ENCODE data around the gene SLC9B1. TPM values are rescaled to one million over a fixed set of nuclear protein-coding genes. Genes with fewer than 3 reads are reported as not detected.
A peak's percentile ranks its signal among the peaks of the same experiment; 100 is the strongest.

Gene SLC9B1
- polyA plus RNA-seq, 1 of the 3 experiments (the other 2 are of a cell fraction), result 0.21 TPM

- Histone ChIP-seq H3K27me3 (ENCODE audit: insufficient read depth) (no peaks in the 10 kb centered on the region), H4K20me1 (ENCODE audit: insufficient read depth) (no peaks in the 10 kb centered on the region), H3K4me2 (no peak overlapping the region), H3K9me3 (no peaks in the 10 kb centered on the region), H3K4me1 (ENCODE audit: control insufficient read depth in 1 of 2, insufficient read depth in 2 of 2, low read depth in 1 of 2, low read length in 1 of 2) (peaks cover 0 to 6% of the 10 kb centered on the region in 2 experiments; a peak in 2 of 4 replicates), H3K27ac (ENCODE audit: low read depth in 2 of 2, low read length in 1 of 2) (no peak overlapping the region), H3F3A (replicated peaks; ENCODE audit: insufficient read depth) (no peaks in the 10 kb centered on the region), H3K9ac (no peak overlapping the region), H3K79me2 (ENCODE audit: insufficient read depth) (no peaks in the 10 kb centered on the region), H3K9me2 (no peaks in the 10 kb centered on the region), H3K36me3 (replicated peaks in 1 of 2; ENCODE audit: control insufficient read depth in 1 of 2, insufficient read depth in 2 of 2, low read length in 1 of 2) (peaks cover 15 to 37% of the 10 kb centered on the region in 2 experiments), H3K4me3 (ENCODE audit: low read depth in 2 of 2, low read length in 1 of 2) (no peak overlapping the region), H2AFZ (ENCODE audit: low read depth) (no peak overlapping the region)
- TF ChIP-seq GATA2 (CRISPR knock-in tag; IDR thresholded peaks at IDR 0.05), result no peak
- no peak for TF ChIP-seq ZBTB33 (IDR thresholded peaks at IDR 0.05; ENCODE audit: borderline replicate concordance, low read depth)
- no peak for TF ChIP-seq CHD2 (IDR thresholded peaks at IDR 0.05; ENCODE audit: low read length, partially characterized antibody)
- no peak for TF ChIP-seq RCOR1 (IDR thresholded peaks at IDR 0.05; ENCODE audit: low read length)
- no peak for TF ChIP-seq REST (IDR thresholded peaks at IDR 0.05; ENCODE audit: low read depth, low read length)
- TF ChIP-seq PBX3 (IDR thresholded peaks at IDR 0.05), result no peak
- peak; percentile 16; the same call in 1 of the 2 replicates for TF ChIP-seq FOSL2 (IDR thresholded peaks at IDR 0.05; ENCODE audit: borderline replicate concordance, low read depth)
- WGBS (ENCODE audit: low lambda C conversion rate), result 72% methylated on average over 2 of the region's 2 CpGs
- ChIA-PET CTCF (interaction anchor here (0.7 to 1.0 kb wide), 4 partner anchors 8 to 49 kb away, joined by 3 to 5 read pairs (median 4); partner anchors contain the start of gene BDH2), POLR2A (no interaction called here)
- no peak for DNase-seq
Measured at GRCh38 chr4:103050736-103051436, 31.4 kb upstream of the SLC9B1 start.
